IMR-90 (cell line): ENCODE measurements around the gene SLC9A3. TPM values are rescaled to one million over a fixed set of nuclear protein-coding genes. Genes with fewer than 3 reads are reported as not detected.

Source experiments
- ATAC-seq: fragments of 200-7000 bp; cut with Tn5 transposase; 2 replicates; pipeline ENCODE4 v1.9.1; 2020; ENCODE audit warnings: low read depth, mild to moderate bottlenecking, moderate library complexity
- BruUV-seq: library from RNA; stranded (reverse); fragments of 400-500 nt; replicated peaks from 2 replicates; lab custom pipeline; 2021; lab: Mats Ljungman, UMichigan
- CTCF ChIA-PET: fragments of 300-600 bp; formaldehyde crosslinking; extraction: SDS; loops from one replicate; lab custom pipeline; 2021; ENCODE audit warnings: antibody characterized with exemption; lab: Yijun Ruan, JAX
- POLR2A ChIA-PET: fragments of 300-600 bp; sonication (Branson Sonifier 250); formaldehyde crosslinking; loops from one replicate; lab custom pipeline; 2022; ENCODE audit warnings: antibody characterized with exemption; ENCODE audit not compliant: unreplicated experiment; lab: Charles Lee
- DNase-seq: peaks from one replicate; pipeline ENCODE4 v3.0.0; 2013
- H2AFZ ChIP-seq: replicated peaks from 2 replicates; pipeline ENCODE3; 2013; ENCODE audit warnings: low read length, mild to moderate bottlenecking; ENCODE audit not compliant: poor library complexity
- H2AK5ac ChIP-seq: 2 replicates; pipeline ENCODE4 v1.6.1; 2013; ENCODE audit warnings: low read depth, low read length, inconsistent platforms
- H2AK9ac ChIP-seq: replicated peaks from 2 replicates; pipeline ENCODE3; 2013; ENCODE audit warnings: mild to moderate bottlenecking, low read depth, low read length, moderate library complexity; ENCODE audit not compliant: poor library complexity
- H2BK120ac ChIP-seq: 2 replicates; pipeline ENCODE4 v1.6.1; 2013; ENCODE audit warnings: low read depth, low read length, inconsistent platforms
- H2BK15ac ChIP-seq: 3 replicates; pipeline ENCODE4 v1.6.1; 2013; ENCODE audit warnings: low read depth, low read length, inconsistent platforms
- H2BK20ac ChIP-seq: 2 replicates; pipeline ENCODE4 v1.6.1; 2013; ENCODE audit warnings: low read depth, mild to moderate bottlenecking, inconsistent platforms, low read length, moderate library complexity
- H2BK5ac ChIP-seq: 2 replicates; pipeline ENCODE4 v1.6.1; 2013; ENCODE audit warnings: mild to moderate bottlenecking, low read depth, low read length, inconsistent platforms; ENCODE audit not compliant: poor library complexity, severe bottlenecking
- H3K14ac ChIP-seq: replicated peaks from 2 replicates; pipeline ENCODE4 v1.6.1; 2013; ENCODE audit warnings: low read depth, low read length, inconsistent platforms
- H3K18ac ChIP-seq: 2 replicates; pipeline ENCODE4 v1.6.1; 2013; ENCODE audit warnings: low read depth, low read length, control low read depth
- H3K23ac ChIP-seq: 2 replicates; pipeline ENCODE4 v1.6.1; 2013; ENCODE audit warnings: low read depth, low read length, inconsistent platforms
- H3K27ac ChIP-seq: 2 replicates; pipeline ENCODE4 v1.5.1; 2013; ENCODE audit warnings: mild to moderate bottlenecking, control low read depth, low read length; ENCODE audit not compliant: insufficient read depth
- H3K27me3 ChIP-seq: 2 replicates; pipeline ENCODE4 v1.6.1; 2013; ENCODE audit warnings: low read length; ENCODE audit not compliant: control insufficient read depth, insufficient read depth
- H3K36me3 ChIP-seq: 2 replicates; pipeline ENCODE4 v1.6.1; 2013; ENCODE audit warnings: low read length, mixed read lengths; ENCODE audit not compliant: control insufficient read depth, insufficient read depth
- H3K4ac ChIP-seq: 2 replicates; pipeline ENCODE4 v1.6.1; 2013; ENCODE audit warnings: low read depth, low read length, inconsistent platforms
- H3K4me1 ChIP-seq: 2 replicates; pipeline ENCODE4 v1.6.1; 2013; ENCODE audit warnings: low read length, mixed read lengths; ENCODE audit not compliant: control insufficient read depth, insufficient read depth
- H3K4me2 ChIP-seq: 2 replicates; pipeline ENCODE4 v1.6.1; 2013; ENCODE audit warnings: low read depth, mild to moderate bottlenecking, control low read depth, low read length, moderate library complexity
- H3K4me3 ChIP-seq: 2 replicates; pipeline ENCODE4 v1.5.1; 2013; ENCODE audit warnings: low read depth, mild to moderate bottlenecking, control low read depth, low read length, moderate library complexity; ENCODE audit not compliant: insufficient read depth
- H3K56ac ChIP-seq: 2 replicates; pipeline ENCODE4 v1.6.1; 2013; ENCODE audit warnings: low read length, inconsistent platforms; ENCODE audit not compliant: insufficient read depth; ENCODE audit errors: extremely low read depth
- H3K79me1 ChIP-seq, 2 experiments: 2 replicates each; pipeline ENCODE4 v1.6.1; 2013; ENCODE audit warnings: low read length in 2 of 2, inconsistent platforms in 1 of 2, low read depth in 1 of 2
- H3K9ac ChIP-seq: 2 replicates; pipeline ENCODE4 v1.6.1; 2013; ENCODE audit warnings: low read depth, low read length, control low read depth
- H3K9me1 ChIP-seq: 2 replicates; pipeline ENCODE4 v1.6.1; 2013; ENCODE audit warnings: low read length, inconsistent platforms; ENCODE audit not compliant: insufficient read depth
- H3K9me3 ChIP-seq: 2 replicates; pipeline ENCODE4 v1.6.1; 2013; ENCODE audit warnings: low read length; ENCODE audit not compliant: control insufficient read depth, insufficient read depth
- H4K20me1 ChIP-seq: 2 replicates; pipeline ENCODE4 v1.6.1; 2013; ENCODE audit warnings: low read length, inconsistent platforms; ENCODE audit not compliant: insufficient read depth
- H4K5ac ChIP-seq: 2 replicates; pipeline ENCODE4 v1.6.1; 2013; ENCODE audit warnings: mild to moderate bottlenecking, low read depth, low read length, control low read depth
- H4K8ac ChIP-seq, 2 experiments: 2 replicates each; pipeline ENCODE4 v1.6.1; 2013; ENCODE audit warnings: low read depth in 2 of 2, low read length in 2 of 2, control low read depth in 1 of 2, inconsistent platforms in 1 of 2
- H4K91ac ChIP-seq: 2 replicates; pipeline ENCODE4 v1.6.1; 2013; ENCODE audit warnings: low read depth, low read length, inconsistent platforms; ENCODE audit not compliant: insufficient read depth
- BHLHE40 ChIP-seq: fragments of 150-350 bp; IDR thresholded peaks from 2 replicates; pipeline ENCODE4 v1.6.1; 2016; ENCODE audit warnings: mild to moderate bottlenecking, low read depth, low read length
- CHD1 ChIP-seq: IDR thresholded peaks from 2 replicates; pipeline ENCODE4 v1.6.1; 2012; ENCODE audit warnings: low read depth, low read length, improper control_type of control experiment
- CTCF ChIP-seq: conservative IDR thresholded peaks from 2 replicates; pipeline ENCODE4 v1.5.1; 2012; ENCODE audit warnings: mild to moderate bottlenecking, low read depth, low read length, improper control_type of control experiment
- MAFK ChIP-seq: IDR thresholded peaks from 2 replicates; pipeline ENCODE4 v1.6.1; 2012; ENCODE audit warnings: low read depth, low read length, improper control_type of control experiment
- MAZ ChIP-seq: IDR thresholded peaks from 2 replicates; pipeline ENCODE4 v1.6.1; 2012; ENCODE audit warnings: low read depth, mild to moderate bottlenecking, low read length, improper control_type of control experiment, moderate library complexity, borderline replicate concordance
- MXI1 ChIP-seq: IDR thresholded peaks from 2 replicates; pipeline ENCODE4 v1.6.1; 2012; ENCODE audit warnings: low read depth, mild to moderate bottlenecking, low read length, moderate library complexity, borderline replicate concordance
- NFE2L2 ChIP-seq: fragments of 150-350 bp; IDR thresholded peaks from 2 replicates; pipeline ENCODE4 v1.6.1; 2016; ENCODE audit warnings: low read depth, mild to moderate bottlenecking, low read length
- POLR2A ChIP-seq: IDR thresholded peaks from 2 replicates; pipeline ENCODE4 v1.6.1; 2012; ENCODE audit warnings: mild to moderate bottlenecking, low read depth, low read length
- RAD21 ChIP-seq: IDR thresholded peaks from 2 replicates; pipeline ENCODE4 v1.6.1; 2012; ENCODE audit warnings: low read length, improper control_type of control experiment
- RCOR1 ChIP-seq: IDR thresholded peaks from 2 replicates; pipeline ENCODE4 v1.6.1; 2012; ENCODE audit warnings: mild to moderate bottlenecking, low read length, improper control_type of control experiment; ENCODE audit not compliant: insufficient replicate concordance
- RFX5 ChIP-seq: IDR thresholded peaks from 2 replicates; pipeline ENCODE4 v1.8.0; 2012; ENCODE audit warnings: low read depth, mild to moderate bottlenecking, low read length, moderate library complexity
- WGBS, 2 experiments: methylation state at CpG; one replicate each; pipeline versions ENCODE4 v1.1.5 to v1.1.7; 2013; ENCODE audit warnings: missing lambda C conversion rate in 2 of 2; ENCODE audit not compliant: insufficient read length in 1 of 2; ENCODE audit errors: extremely low coverage in 2 of 2; 5-methylcytosine and 5-hydroxymethylcytosine counted together
- dilution Hi-C: fragments of 300-500 bp; cut with HindIII; formaldehyde crosslinking; loops from one replicate; pipeline ENCODE4 v1.14.3; 2018; ENCODE audit warnings: low sequenced_read_pairs; ENCODE audit not compliant: unreplicated experiment
- in situ Hi-C: fragments of 300-500 bp; cut with MboI; formaldehyde crosslinking; loops from 3 replicates; pipeline ENCODE4 v1.14.3; 2019; ENCODE audit warnings: low sequenced_read_pairs, inconsistent platforms, mixed read lengths
- intact Hi-C: fragments of 100-400 bp; cut with micrococcal nuclease; formaldehyde crosslinking; loops from 2 replicates; pipeline ENCODE4 v1.10.0; 2022
- polyA plus RNA-seq, 3 experiments: library from polyadenylated mRNA; depleted of rRNA; stranded (reverse); fragments of >200 nt; gene quantifications; 2 replicates each; pipeline ENCODE4 v1.2.3, GENCODE V29; 2012; ENCODE audit warnings: low replicate concordance in 1 of 3
- total RNA-seq: library from RNA; depleted of rRNA; stranded (reverse); fragments of >200 nt; gene quantifications from 2 replicates; pipeline ENCODE4 v1.2.3, GENCODE V29; 2012
- TF ChIP-seq, protein P1 (sequence below): fragments of 150-350 bp; IDR thresholded peaks from 2 replicates; pipeline ENCODE4 v1.6.1; 2017; ENCODE audit warnings: mild to moderate bottlenecking, antibody characterized with exemption, low read length, low read depth
- TF ChIP-seq, protein P2 (sequence below): fragments of 150-350 bp; IDR thresholded peaks from 2 replicates; pipeline ENCODE4 v1.6.1; 2016; ENCODE audit warnings: low read depth, mild to moderate bottlenecking, low read length, moderate library complexity, borderline replicate concordance

Gene SLC9A3
- total and polyA plus RNA-seq, 2 of the 4 experiments (the other 2 are of a cell fraction) = 0.72 to 1.5 TPM

DNA sequence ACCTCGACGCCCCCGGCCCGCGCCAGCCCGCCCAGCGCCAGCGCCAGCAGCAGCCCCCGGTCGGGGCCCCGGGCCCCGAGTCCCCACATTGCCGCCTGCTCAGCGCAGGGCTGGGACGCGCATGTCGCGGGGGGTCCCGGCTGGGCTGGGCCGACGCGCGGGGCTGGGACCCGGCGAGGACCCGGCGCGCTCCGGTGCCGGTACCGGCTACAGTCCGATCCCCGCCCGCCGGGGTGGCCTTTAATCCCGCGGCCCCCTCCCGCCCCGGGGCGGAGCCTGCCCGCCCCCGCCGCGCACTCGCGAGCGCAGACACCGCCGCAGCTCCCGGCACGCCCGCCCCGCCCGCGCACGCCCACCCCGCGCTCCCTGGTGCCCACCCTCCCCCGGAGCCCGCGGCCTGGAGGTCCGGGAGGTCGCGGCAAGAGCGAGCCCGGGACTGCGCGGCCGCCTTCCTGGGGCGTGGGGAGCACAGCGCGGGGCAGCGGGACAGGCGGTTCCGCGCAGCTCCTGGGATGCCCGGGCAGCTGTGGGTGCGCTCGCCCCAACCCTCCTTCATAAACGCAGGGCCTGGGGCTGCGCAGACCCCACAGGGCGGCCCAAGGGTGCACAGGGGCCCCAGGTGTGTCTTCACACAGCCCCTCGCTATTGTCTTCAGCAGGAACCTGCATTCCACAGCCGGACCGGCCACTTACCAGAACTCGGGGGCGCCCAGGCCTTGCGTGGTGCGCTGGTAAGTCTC lies at the start of gene SLC9A3 (continued):
- TF ChIP-seq MXI1 = no peak
- no peak for TF ChIP-seq CHD1
- TF ChIP-seq POLR2A = no peak

- Histone ChIP-seq H2BK15ac (no peak overlapping the region), H2AFZ (no peak overlapping the region), H3K9ac (no peak overlapping the region), H3K4me2 (no peak overlapping the region), H3K4ac (no peak overlapping the region), H2AK9ac (no peak overlapping the region), H3K23ac (no peak overlapping the region), H4K8ac (no peak overlapping the region), H4K20me1 (no peaks in the 10 kb centered on the region), H3K56ac (no peak overlapping the region), H4K5ac (no peak overlapping the region), H3K9me1 (no peaks in the 10 kb centered on the region), H3K79me1 (no peaks in the 10 kb centered on the region), H2BK20ac (no peak overlapping the region), H2BK5ac (no peak overlapping the region), H4K91ac (no peak overlapping the region), H3K9me3 (peaks cover 5% of the 10 kb centered on the region), H3K27ac (no peak overlapping the region), H3K4me3 (no peak overlapping the region), H3K14ac (no peak overlapping the region), H2BK120ac (no peak overlapping the region), H3K18ac (no peak overlapping the region), H3K27me3 (peaks cover 40% of the 10 kb centered on the region), H3K4me1 (no peaks in the 10 kb centered on the region), H3K36me3 (no peaks in the 10 kb centered on the region), H2AK5ac (no peak overlapping the region)
- ATAC-seq (no peak), DNase-seq (no peak)
- dilution Hi-C loops (no loop called here), in situ Hi-C loops (no loop called here), intact Hi-C loops (no loop called here)
- POLR2A ChIA-PET = no interaction called here
- CTCF ChIA-PET = no interaction called here
- 30% methylated on average over 4 of the region's 16 CpGs; no CpG with 5 or more reads in 1 of the 2 experiments for WGBS, 2 experiments
- no TSS peak for BruUV-seq
- TF ChIP-seq POLR2A (no peak), MAZ (no peak), MXI1 (no peak), MAFK (no peak), RAD21 (no peak), RCOR1 (no peak), CHD1 (no peak), BHLHE40 (no peak), RFX5 (no peak), CTCF (no peak), NFE2L2 (no peak)
- TF ChIP-seq, protein P1, sequence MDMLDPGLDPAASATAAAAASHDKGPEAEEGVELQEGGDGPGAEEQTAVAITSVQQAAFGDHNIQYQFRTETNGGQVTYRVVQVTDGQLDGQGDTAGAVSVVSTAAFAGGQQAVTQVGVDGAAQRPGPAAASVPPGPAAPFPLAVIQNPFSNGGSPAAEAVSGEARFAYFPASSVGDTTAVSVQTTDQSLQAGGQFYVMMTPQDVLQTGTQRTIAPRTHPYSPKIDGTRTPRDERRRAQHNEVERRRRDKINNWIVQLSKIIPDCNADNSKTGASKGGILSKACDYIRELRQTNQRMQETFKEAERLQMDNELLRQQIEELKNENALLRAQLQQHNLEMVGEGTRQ = no peak
- TF ChIP-seq, protein P2, sequence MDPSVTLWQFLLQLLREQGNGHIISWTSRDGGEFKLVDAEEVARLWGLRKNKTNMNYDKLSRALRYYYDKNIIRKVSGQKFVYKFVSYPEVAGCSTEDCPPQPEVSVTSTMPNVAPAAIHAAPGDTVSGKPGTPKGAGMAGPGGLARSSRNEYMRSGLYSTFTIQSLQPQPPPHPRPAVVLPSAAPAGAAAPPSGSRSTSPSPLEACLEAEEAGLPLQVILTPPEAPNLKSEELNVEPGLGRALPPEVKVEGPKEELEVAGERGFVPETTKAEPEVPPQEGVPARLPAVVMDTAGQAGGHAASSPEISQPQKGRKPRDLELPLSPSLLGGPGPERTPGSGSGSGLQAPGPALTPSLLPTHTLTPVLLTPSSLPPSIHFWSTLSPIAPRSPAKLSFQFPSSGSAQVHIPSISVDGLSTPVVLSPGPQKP = no peak
Observed at GRCh38 chr5:573976-574375, 49.7 kb upstream of the SLC9A3 start.
